ENCODE results near the gene SSU72.

- TF ChIP-seq, protein P1, sequence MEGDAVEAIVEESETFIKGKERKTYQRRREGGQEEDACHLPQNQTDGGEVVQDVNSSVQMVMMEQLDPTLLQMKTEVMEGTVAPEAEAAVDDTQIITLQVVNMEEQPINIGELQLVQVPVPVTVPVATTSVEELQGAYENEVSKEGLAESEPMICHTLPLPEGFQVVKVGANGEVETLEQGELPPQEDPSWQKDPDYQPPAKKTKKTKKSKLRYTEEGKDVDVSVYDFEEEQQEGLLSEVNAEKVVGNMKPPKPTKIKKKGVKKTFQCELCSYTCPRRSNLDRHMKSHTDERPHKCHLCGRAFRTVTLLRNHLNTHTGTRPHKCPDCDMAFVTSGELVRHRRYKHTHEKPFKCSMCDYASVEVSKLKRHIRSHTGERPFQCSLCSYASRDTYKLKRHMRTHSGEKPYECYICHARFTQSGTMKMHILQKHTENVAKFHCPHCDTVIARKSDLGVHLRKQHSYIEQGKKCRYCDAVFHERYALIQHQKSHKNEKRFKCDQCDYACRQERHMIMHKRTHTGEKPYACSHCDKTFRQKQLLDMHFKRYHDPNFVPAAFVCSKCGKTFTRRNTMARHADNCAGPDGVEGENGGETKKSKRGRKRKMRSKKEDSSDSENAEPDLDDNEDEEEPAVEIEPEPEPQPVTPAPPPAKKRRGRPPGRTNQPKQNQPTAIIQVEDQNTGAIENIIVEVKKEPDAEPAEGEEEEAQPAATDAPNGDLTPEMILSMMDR (IDR thresholded peaks at IDR 0.05) = no peak
- TF ChIP-seq POLR2A (IDR thresholded peaks at IDR 0.05) = no peak
Observed at GRCh38 chr1:1600861-1601563, 26.3 kb upstream of the SSU72 start.

All from uterus (tissue), 2 donors.